Frontal cortex (tissue), 4 donors: ENCODE data around the gene RHOB. TPM values are rescaled to one million over a fixed set of nuclear protein-coding genes. Genes with fewer than 3 reads are reported as not detected.

Experiments
- DNase-seq, 2 donors: peaks; one replicate each; pipeline ENCODE4 v3.0.0; 2012; ENCODE audit warnings: low spot score in 2 of 2
- FAIRE-seq: peaks from 2 replicates; lab custom pipeline; 2012; peaks lifted over from hg19 to GRCh38; lab: Jason Lieb, UNC
- total RNA-seq: library from RNA; depleted of rRNA; stranded (reverse); fragments of >200 nt; gene quantifications from one replicate; pipeline ENCODE4 v1.2.3, GENCODE V29; 2014
- donor health status: control.
- donor health status: control.
- donor health status: control.

Gene RHOB
- total RNA-seq, 1 donor from 2014 or later, result 300 TPM

DNA sequence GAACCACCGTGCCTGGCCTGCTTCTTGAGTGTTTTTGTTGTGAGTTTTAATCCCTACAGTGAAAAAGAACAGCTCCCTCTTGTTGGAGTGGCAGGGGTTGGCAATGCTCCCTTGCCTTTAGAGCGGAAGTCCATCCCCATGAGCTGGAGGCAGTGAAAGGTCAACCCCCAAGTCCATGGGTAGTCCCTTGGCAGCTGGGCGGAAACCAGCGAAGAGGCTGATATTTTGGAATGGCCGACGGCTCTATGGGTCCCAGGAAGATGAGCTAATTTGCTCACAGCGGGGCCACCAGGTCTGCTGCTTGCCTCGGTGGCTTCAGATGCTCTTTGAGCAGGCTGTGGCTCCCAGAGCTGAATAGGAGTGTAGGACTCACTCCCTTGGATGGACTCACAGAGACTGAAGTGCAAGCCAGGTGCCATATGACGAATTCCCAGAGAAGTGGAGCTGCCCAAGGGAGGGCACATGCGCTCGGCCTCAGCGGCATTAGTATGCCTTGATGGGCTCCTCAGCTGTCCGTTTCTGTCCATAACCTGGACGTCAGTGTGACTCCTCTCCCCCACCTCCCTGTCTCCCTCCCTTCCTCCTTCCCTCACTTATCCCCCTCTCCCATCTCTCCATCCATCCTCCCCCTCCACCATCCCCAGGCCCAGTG is 25.4 kb upstream of the RHOB start:
- FAIRE-seq (no peak), DNase-seq (no peak)

- DNase-seq, result no peak
- FAIRE-seq, result no peak
Observed at GRCh38 chr2:20421988-20422370, 24.9 kb upstream of the RHOB start.

DNA sequence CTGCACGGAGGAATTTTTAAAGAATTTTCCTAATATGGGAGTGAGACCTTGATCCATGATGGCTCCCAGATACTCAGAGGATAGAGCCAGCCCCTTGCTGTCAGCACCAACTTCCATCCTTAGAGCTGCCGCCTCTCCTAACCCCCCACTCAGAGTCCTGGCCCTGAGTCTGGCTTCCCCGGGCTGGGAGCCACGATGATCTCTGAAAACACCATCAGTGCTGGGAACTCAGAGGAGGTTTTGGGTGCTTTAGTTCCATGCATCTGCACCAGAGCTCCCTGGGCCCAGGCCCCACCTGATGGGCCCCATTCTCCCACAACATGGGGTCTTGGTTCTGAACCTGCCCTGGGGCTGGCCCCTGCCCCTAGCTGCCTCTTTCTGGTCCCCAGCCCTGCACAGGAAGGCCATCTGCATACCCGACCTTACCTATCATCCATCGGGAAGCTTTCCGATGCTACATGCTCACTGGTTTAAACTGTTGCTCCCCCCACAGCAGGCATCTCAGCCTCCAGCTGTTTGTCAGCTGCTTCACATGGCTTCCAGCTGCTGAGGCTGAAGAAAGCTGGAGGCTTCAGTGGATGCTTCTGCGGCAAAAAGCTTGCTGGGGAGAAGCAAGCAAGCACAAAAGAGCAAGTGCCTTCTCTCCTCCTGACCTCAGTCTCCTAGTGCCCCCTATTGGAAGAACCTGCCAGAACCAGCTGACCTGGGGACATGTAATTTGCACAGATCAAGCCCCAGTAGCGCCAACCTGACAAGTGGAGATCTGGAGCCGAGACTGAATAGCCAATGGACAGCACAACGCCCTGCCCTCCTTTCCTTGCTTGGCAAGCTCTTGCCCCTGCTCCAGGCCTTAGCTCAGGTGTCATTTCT is 24.2 kb upstream of the RHOB start:
- DNase-seq (peak in 1 of 2 donors; percentile 35), FAIRE-seq (no peak)

GRCh38 chr2:20423359-20423758 is 23.5 kb upstream of the RHOB start:
- DNase-seq (no peak), FAIRE-seq (no peak)

GRCh38 chr2:20423847-20424246 is 23.0 kb upstream of the RHOB start:
- no peak for FAIRE-seq
- no peak for DNase-seq

DNA sequence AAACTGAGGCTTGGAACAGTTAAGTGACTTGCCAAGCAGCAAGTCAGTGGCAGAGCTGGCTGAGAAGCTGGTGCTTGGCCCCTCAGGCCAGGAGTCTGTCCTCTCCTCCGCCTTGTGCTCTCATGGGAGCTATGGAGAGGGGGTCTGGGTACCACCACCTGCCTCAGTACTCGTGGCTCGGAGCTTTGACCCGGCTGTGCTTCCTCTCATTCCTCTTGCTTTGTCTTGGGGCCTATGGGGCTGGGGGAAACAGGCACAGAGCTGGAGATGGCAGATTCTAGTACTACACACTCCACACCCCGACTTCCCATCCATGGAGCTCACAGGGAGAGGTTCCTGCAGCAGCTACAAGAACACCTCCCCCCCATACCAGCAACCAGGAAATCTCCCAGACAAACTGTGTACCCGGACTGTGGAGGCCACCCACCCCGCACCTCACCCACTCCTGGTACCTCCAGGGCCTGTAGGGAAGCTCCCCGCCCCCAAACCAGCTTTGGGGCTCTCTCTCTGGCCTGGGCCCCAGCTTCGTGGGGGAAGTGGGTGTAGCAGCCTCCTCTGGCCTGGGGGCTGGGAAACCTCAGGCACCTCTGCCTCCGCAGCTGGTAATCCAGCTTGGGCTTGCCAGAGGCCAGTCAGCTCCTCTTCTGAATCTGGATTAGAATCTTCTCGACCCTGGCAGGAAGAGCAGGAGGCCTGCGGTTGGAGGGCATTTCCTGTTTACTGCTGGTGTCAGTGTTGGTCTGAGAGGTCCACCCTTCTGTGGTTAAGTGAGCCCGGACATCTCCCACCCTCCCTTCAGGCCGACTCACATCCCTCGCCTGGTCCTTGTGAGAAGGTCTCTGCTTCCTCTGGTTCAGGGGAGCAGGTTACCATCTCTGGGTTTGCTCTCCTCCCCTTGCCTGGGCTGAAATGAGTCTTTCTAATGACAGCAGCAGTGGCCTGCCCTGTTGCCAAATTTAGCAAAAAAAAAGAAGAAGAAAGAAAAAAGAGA is 22.3 kb upstream of the RHOB start:
- no peak for FAIRE-seq
- no peak for DNase-seq

- FAIRE-seq (no peak), DNase-seq (no peak)
Observed at GRCh38 chr2:20425371-20425881, 21.4 kb upstream of the RHOB start.

DNA sequence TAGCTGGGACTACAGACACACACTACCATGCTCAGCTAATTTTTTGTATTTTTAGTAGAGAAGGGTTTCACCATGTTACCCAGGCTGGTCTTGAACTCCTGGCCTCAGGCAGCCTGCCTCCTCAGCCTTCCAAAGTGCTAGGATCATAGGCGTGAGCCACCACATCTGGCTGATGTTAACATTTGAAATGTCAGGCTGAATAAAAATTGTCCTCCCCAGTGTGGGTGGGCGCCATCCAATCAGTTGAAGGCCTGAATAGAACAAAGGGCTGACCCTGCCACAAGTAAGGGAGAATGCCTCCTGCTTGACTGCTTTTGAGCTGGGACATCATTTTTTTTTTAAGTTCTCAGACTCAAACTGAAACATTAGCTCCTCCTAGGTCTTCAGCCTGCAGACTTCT is 21.0 kb upstream of the RHOB start:
- DNase-seq (no peak), FAIRE-seq (no peak)

DNA sequence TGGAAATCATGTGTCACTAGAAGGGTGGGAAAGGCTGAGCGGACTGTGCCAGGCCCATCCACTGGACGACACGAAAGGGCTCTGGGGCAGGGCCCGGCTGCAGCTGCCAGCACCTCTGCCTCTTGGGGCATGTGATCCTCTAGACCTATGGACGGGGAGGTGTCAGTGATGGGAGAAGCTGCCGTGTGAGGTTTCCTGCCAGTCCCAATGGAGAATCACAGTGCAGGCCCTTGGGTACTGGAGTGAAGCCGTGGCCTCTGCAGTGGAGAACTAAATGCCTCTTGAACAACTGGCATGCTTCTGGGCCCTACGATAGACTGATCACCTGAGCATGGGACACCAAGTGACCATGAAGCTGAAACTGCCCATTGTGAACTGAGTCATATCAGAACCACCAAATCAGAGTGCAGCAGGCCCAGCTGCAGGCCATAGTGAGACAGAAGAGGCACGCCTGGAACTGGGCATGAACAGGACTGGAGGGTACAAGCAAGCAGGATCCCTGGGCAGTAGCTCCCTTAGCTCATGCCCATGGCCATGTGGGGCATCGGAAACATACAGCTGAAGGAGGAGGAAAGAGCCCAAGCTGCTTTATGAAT is 18.8 kb upstream of the RHOB start:
- DNase-seq, result no peak
- FAIRE-seq, result no peak

DNA sequence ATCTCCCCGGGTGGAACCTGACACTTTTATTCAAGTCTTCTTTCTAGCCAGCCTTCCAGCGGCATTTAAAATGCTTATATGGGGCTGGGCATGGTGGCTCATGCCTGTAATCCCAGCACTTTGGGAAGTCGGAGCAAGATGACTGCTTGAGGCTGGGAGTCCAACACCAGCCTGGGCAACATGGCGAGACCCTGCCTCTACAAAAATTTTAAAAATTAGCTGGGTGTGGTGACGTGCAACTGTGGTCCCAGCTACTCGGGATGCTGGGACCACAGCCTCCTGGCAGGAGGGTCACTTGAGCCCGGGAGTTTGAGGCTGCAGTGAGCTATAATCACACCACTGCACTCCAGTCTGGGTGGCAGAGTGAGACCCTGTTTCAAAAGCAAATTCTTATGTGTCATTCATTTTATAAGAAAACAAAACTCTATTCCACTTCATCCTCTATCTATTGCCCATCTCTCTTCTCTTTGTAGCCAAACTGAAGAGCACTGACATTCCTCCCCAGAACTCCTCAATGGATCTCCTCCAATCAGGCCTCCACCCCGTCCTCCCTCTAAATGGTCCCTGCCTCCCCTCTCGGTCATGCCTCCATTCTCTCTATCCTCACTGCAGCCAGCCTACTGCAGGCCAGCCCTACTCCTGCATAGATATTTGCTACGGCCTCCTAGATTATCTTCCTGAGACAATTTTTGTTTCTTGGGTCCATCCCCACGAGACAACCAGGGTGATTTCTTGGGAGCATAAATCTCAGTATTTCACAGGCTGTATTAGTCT is 18.0 kb upstream of the RHOB start:
- DNase-seq (no peak), FAIRE-seq (no peak)

- no peak for FAIRE-seq
Observed at GRCh38 chr2:20429528-20429927, 17.3 kb upstream of the RHOB start.

GRCh38 chr2:20430035-20430434 is 16.8 kb upstream of the RHOB start:
- no peak for FAIRE-seq

More at GRCh38 chr2:20429528-20429927, 17.3 kb upstream of the RHOB start:
- DNase-seq, result no peak

GRCh38 chr2:20430461-20431300 is 16.2 kb upstream of the RHOB start:
- DNase-seq (no peak), FAIRE-seq (no peak)

More at GRCh38 chr2:20430035-20430434, 16.8 kb upstream of the RHOB start:
- no peak for DNase-seq

DNA sequence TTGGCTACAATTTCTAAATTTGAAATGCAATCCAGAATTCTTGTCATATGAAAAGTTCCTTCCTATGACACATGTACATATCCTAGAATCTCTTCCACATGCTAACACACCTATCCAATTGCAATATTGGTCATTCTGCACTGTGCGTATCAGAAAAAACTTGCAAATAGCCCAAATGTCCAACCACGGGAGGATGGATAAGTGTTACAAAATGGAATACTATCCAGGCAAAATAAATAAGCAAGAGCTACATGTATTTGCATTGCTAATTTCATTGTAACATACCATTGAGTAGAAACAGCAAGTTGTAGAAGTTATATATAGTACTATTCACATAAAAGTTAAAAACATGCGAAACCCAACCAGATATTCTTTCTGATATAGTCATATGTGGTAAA is 15.6 kb upstream of the RHOB start:
- FAIRE-seq, result no peak
- DNase-seq, result no peak

DNA sequence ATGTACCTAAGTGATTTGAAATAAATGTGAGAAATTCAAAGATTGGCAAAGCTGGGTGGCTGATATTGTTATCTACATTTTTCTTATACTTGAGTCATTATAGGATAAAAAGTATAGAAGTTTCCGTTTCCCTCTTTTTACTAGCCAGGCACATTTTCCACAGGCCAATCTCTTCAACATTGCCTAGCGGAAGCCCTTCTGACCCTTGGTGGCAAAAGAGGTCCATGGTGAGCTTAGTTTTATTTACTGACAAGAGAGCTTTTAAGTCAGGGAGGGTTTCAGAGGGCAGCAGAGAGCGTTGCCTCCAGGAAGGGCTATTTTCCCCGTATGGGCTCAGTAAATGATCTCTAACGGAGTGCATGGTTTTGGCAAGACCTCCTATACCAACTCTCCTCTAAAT is 15.1 kb upstream of the RHOB start:
- DNase-seq (no peak), FAIRE-seq (no peak)

- FAIRE-seq (no peak), DNase-seq (no peak)
Observed at GRCh38 chr2:20432714-20433113, 14.2 kb upstream of the RHOB start.

GRCh38 chr2:20433249-20433648 is 13.6 kb upstream of the RHOB start:
- FAIRE-seq (no peak), DNase-seq (no peak)

DNA sequence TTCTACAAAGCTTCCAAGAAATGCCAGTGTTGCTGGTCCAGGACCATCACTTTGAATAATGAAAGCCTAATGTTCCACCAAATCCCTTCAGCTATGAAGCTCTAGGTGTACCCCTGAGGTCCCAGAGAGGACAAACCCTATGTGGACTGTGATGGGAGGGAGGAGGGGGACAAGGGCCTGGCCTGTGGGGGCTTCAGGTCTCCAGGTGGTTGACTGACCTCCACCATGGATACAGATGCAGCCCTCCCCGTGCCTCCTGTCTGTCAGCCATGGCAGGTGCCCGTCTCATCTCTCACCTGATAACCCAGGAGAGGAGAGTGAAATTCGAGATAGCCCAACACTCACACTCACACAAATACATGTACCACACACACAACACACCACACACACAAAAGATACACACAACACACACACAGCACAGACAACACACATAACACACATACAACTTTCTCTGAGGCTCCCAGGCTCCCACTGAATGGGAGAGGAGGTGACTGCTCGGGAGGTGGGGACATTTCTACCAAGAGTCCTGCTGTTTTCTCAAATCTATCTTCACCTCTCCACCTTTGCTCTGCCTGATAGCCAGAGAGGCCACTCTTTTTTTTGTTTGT is 12.8 kb upstream of the RHOB start:
- FAIRE-seq (no peak), DNase-seq (no peak)
